A549 treated with GW870086 at 1 μM for 4 hours (cell line): ENCODE data around the gene RNF214. TPM values are rescaled to one million over a fixed set of nuclear protein-coding genes. Genes with fewer than 3 reads are reported as not detected.

Source experiments
- total RNA-seq: library from RNA; stranded (reverse); fragments of 200-300 nt; extraction: Qiagen RNA extraction; gene quantifications from 5 replicates; pipeline ENCODE4 v1.2.3, GENCODE V29; 2022; ENCODE audit warnings: low read depth

RNF214 gene
- total RNA-seq = 10.7 to 13.0 TPM (median 12.3 TPM) in 5 replicates

GRCh38 chr11:117232092-117232878, at the start of gene RNF214:
TSS of gene RNF214 (plus strand) at chr11:117232671. CDS start at chr11:117234273, 1,602 bp downstream.

GRCh38 chr11:117199053-117199915, 33.2 kb upstream of the RNF214 start, which contains the start of gene TAGLN:
TSS of gene TAGLN (plus strand) at chr11:117199370. CDS start at chr11:117203014, 3,644 bp downstream.

DNA sequence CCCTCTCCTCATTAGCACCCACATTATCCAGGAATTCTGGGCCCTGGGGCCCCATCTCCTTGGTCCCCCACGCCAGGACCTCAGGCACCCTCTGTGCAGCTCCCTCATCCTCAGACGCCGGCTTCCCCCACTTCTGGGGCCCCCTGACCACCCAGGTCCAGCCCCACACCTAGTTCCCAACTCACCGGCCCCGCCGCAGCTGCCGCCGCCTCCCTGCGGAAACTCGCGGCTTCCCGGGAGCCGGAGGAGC, 704 bp upstream of the RNF214 start, which contains the start of gene PCSK7:
TSS of gene PCSK7 (minus strand) at position 232 of the 250 bp plus-strand sequence. CDS start 2,229 bp downstream, outside the sequence.

DNA sequence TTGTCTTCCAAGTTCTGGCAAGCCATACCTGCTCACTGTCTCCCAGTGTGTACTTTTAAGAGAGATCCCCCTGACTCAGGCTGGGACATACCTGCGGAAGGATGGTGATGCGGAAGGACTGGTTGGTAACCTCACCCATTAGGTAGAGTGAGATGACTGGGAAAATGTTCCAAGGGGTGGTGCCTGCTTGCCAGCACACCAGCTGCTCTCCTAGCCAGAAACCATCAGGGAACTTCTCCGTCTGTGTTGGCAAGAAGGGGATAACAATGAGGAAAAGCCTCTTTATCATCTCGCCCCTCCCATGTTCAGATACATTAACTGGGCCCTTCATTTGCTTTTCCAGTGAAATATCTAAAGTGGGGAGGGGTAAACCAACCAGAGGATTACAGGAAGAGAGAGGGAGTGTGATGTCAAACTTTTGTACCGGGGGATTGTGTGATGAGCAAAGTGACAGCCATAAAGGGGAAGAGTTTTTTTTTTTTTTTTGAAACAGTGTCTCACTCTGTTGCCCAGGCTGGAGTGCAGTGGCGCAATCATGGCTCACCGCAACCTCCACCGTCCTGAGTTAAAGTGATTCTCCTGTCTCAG, 58.4 kb downstream of the RNF214 start, which contains the start of gene BACE1-AS:
TSS of gene BACE1-AS (plus strand) at position 538 of the 588 bp plus-strand sequence.

GRCh38 chr11:117316197-117316961, 83.9 kb downstream of the RNF214 start, which contains the start of gene BACE1:
TSS of gene BACE1 (minus strand) at chr11:117316256. CDS start at chr11:117315795, 461 bp downstream.

GRCh38 chr11:117327567-117328374, 95.3 kb downstream of the RNF214 start, which contains the start of gene CEP164:
TSS of gene CEP164 (plus strand) at chr11:117327854. CDS start at chr11:117338587, 10,733 bp downstream.

Other genes with a start within 250 kb of the RNF214 start
- 7.8 to 9.7 TPM (median 9.3 TPM) in 5 replicates for gene SIK3, start 134.2 kb upstream of the RNF214 start, total RNA-seq
- 29.4 to 40.3 TPM (median 35.3 TPM) in 5 replicates for gene PAFAH1B2, start 88.4 kb upstream of the RNF214 start, total RNA-seq
- gene SIDT2, start 53.9 kb upstream of the RNF214 start, total RNA-seq = 4.8 to 6.5 TPM (median 5.0 TPM) in 5 replicates
- gene TAGLN, start 33.3 kb upstream of the RNF214 start, total RNA-seq = 66.8 to 139 TPM (median 107 TPM) in 5 replicates
- gene PCSK7, start 598 bp upstream of the RNF214 start, total RNA-seq = 13.2 to 21.5 TPM (median 16.6 TPM) in 5 replicates
- 1.6 to 2.2 TPM (median 2.0 TPM) in 5 replicates for gene BACE1-AS, start 58.7 kb downstream of the RNF214 start, total RNA-seq
- gene BACE1, start 83.6 kb downstream of the RNF214 start, total RNA-seq = 9.0 to 11.4 TPM (median 11.2 TPM) in 5 replicates
- gene CEP164, start 95.2 kb downstream of the RNF214 start, total RNA-seq = 12.3 to 19.4 TPM (median 17.2 TPM) in 5 replicates